Bronchial epithelial cell (primary cell): ENCODE results near the gene FAM120B. TPM values are rescaled to one million over a fixed set of nuclear protein-coding genes. Genes with fewer than 3 reads are reported as not detected.

Experiments used
- DNase-seq: peaks from one replicate; pipeline ENCODE4 v3.0.0-alpha.2; 2010; ENCODE audit warnings: low read depth
- FAIRE-seq: peaks from 2 replicates; lab custom pipeline; 2011; peaks lifted over from hg19 to GRCh38; lab: Jason Lieb, UNC
- H3K27me3 ChIP-seq: 2 replicates; pipeline ENCODE4 v1.5.1; 2011; ENCODE audit warnings: low read length; ENCODE audit not compliant: control insufficient read depth, insufficient read depth
- H3K36me3 ChIP-seq: 2 replicates; pipeline ENCODE4 v1.5.1; 2011; ENCODE audit warnings: low read length; ENCODE audit not compliant: control insufficient read depth, insufficient read depth
- H3K4me3 ChIP-seq: 2 replicates; pipeline ENCODE4 v1.5.1; 2011; ENCODE audit warnings: mild to moderate bottlenecking, low read depth, low read length, control low read depth
- CTCF ChIP-seq: IDR thresholded peaks from 2 replicates; pipeline ENCODE4 v1.5.1; 2011; ENCODE audit warnings: mild to moderate bottlenecking, moderate library complexity, low read length, control low read depth, inconsistent platforms; ENCODE audit not compliant: insufficient read depth, severe bottlenecking
- total RNA-seq: library from RNA; depleted of rRNA; stranded (reverse); fragments of >200 nt; gene quantifications from 2 replicates; pipeline ENCODE4 v1.2.1, GENCODE V29; 2014

The FAM120B gene
- total RNA-seq, 1 donor from 2014 or later = 7.1 TPM

GRCh38 chr6:170279977-170280688, 26.4 kb upstream of the FAM120B start:
- TF ChIP-seq CTCF = peak; percentile 9
- no peak for FAIRE-seq
- peak overlapping the region; percentile 8 for H3K4me3 ChIP-seq

GRCh38 chr6:170280689-170281045, 25.9 kb upstream of the FAM120B start:
- no peak for TF ChIP-seq CTCF
- FAIRE-seq (no peak), DNase-seq (no peak)
- Histone ChIP-seq H3K27me3 (no peaks in the 10 kb centered on the region), H3K36me3 (peaks cover 15% of the 10 kb centered on the region), H3K4me3 (peak overlapping the region; percentile 8)

More at GRCh38 chr6:170279977-170280688, 26.4 kb upstream of the FAM120B start:
- peak; percentile 67 for DNase-seq
- Histone ChIP-seq H3K36me3 (peaks cover 13% of the 10 kb centered on the region), H3K27me3 (peaks cover 2% of the 10 kb centered on the region)

- DNase-seq (no peak), FAIRE-seq (no peak)
- Histone ChIP-seq H3K36me3 (peaks cover 15% of the 10 kb centered on the region), H3K27me3 (no peaks in the 10 kb centered on the region), H3K4me3 (no peak overlapping the region)
- no peak for TF ChIP-seq CTCF
These were observed 24.9 kb upstream of the FAM120B start for GRCh38 chr6:170281331-170282292.

GRCh38 chr6:170282512-170283158, 23.9 kb upstream of the FAM120B start:
- no peak for TF ChIP-seq CTCF
- Histone ChIP-seq H3K4me3 (no peak overlapping the region), H3K27me3 (no peaks in the 10 kb centered on the region), H3K36me3 (peaks cover 20% of the 10 kb centered on the region)
- no peak for FAIRE-seq
- no peak for DNase-seq

DNA sequence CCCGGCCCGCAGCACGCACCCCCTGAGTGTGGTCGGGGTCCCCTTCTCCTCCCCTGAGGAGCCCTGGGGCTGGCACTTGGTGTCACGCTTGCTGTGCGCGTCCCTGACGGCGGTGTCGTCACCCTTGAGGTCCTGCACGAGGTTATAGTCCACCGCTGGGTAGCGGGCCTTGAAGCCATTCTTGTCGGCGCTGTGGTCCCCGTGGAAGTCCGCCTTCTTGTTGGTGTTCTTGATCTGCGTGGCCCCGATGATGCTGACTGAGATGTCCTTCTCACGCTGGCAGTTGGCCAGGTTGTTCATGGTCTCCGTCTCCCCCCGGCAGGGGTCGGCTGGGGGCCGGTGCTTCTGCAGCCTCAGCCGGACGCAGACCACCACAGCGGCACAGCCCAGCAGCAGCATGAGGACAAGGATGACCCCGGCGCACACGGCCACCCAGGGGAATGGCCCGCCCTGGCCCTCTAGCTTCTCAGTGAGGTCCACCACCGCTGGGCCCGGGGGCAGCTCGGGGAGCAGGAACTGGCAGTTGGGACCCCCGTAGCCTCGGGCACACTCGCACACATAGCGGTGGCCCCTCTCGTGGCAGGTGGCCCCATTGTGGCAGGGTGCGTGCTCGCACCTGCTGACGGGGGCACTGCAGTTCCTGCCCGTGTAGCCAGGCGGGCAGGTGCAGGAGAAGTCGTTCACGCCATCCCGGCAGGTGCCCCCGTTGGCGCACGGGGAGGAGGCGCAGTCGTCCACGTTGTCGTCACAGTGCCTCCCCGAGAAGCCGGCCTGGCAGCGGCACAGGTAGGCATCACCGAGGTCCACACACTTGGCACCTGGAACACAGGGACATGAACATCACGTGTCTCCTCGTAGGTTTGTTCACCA, 23.1 kb upstream of the FAM120B start:
- DNase-seq (no peak), FAIRE-seq (no peak)
- H3K36me3 ChIP-seq = peaks cover 25% of the 10 kb centered on the region
- no peaks in the 10 kb centered on the region for H3K27me3 ChIP-seq
- no peak overlapping the region for H3K4me3 ChIP-seq
- no peak for TF ChIP-seq CTCF
